MM.1S (cell line): ENCODE results near the gene PRKCA.

Experiments
- DNase-seq: peaks from one replicate; pipeline ENCODE4 v3.0.0-alpha.2; 2015
- H2AFZ ChIP-seq: fragments of 300-600 bp; sonication (generic); 2 replicates; pipeline ENCODE4 v1.6.0; 2016; ENCODE audit warnings: antibody characterized with exemption, low read length
- H3F3A ChIP-seq: fragments of 300-600 bp; sonication (generic); 2 replicates; pipeline ENCODE4 v1.6.1; 2016; ENCODE audit warnings: mild to moderate bottlenecking, antibody characterized with exemption, low read length, moderate library complexity, mixed read lengths; ENCODE audit not compliant: insufficient read depth
- H3K27ac ChIP-seq: fragments of 300-600 bp; sonication (generic); 2 replicates; pipeline ENCODE4 v1.5.1; 2016; ENCODE audit warnings: mild to moderate bottlenecking, low read length
- H3K27me3 ChIP-seq: fragments of 300-600 bp; sonication (generic); replicated peaks from 2 replicates; pipeline ENCODE4 v1.6.0; 2016; ENCODE audit warnings: low read length; ENCODE audit not compliant: insufficient read depth
- H3K36me3 ChIP-seq: fragments of 300-600 bp; sonication (generic); replicated peaks from 2 replicates; pipeline ENCODE4 v1.6.1; 2016; ENCODE audit warnings: mild to moderate bottlenecking, low read length, mixed read lengths; ENCODE audit not compliant: insufficient read depth
- H3K4me1 ChIP-seq: fragments of 300-600 bp; sonication (generic); 2 replicates; pipeline ENCODE4 v1.6.1; 2016; ENCODE audit warnings: low read length, mixed read lengths
- H3K4me2 ChIP-seq: fragments of 300-600 bp; sonication (generic); 2 replicates; pipeline ENCODE4 v1.6.0; 2016; ENCODE audit warnings: low read depth, low read length
- H3K4me3 ChIP-seq: fragments of 300-600 bp; sonication (generic); 2 replicates; pipeline ENCODE4 v1.5.1; 2016; ENCODE audit warnings: low read length, mixed read lengths
- H3K79me2 ChIP-seq: fragments of 300-600 bp; sonication (generic); 2 replicates; pipeline ENCODE4 v1.6.1; 2016; ENCODE audit warnings: mixed run types, low read length, mixed read lengths
- H3K9ac ChIP-seq: fragments of 300-600 bp; sonication (generic); 2 replicates; pipeline ENCODE4 v1.6.1; 2016; ENCODE audit warnings: low read length, mixed read lengths
- H3K9me2 ChIP-seq: fragments of 300-600 bp; sonication (generic); replicated peaks from 2 replicates; pipeline ENCODE4 v1.6.1; 2016; ENCODE audit warnings: mild to moderate bottlenecking, low read length, mixed read lengths; ENCODE audit not compliant: insufficient read depth
- H3K9me3 ChIP-seq: fragments of 300-600 bp; sonication (generic); replicated peaks from 2 replicates; pipeline ENCODE4 v1.6.1; 2016; ENCODE audit warnings: mild to moderate bottlenecking, low read length, mixed read lengths; ENCODE audit not compliant: insufficient read depth
- H4K20me1 ChIP-seq: fragments of 300-600 bp; sonication (generic); 2 replicates; pipeline ENCODE4 v1.6.1; 2016; ENCODE audit warnings: mild to moderate bottlenecking, low read length, moderate library complexity, mixed read lengths; ENCODE audit not compliant: insufficient read depth
- EZH2 ChIP-seq: fragments of 300-600 bp; sonication (generic); optimal IDR thresholded peaks from 2 replicates; pipeline ENCODE3; 2017; ENCODE audit warnings: low read depth, mild to moderate bottlenecking, antibody characterized with exemption, low read length, mixed read lengths
- EZH2phosphoT487 ChIP-seq: fragments of 300-600 bp; sonication (generic); IDR thresholded peaks from 2 replicates; pipeline ENCODE4 v1.6.1; 2018; ENCODE audit warnings: antibody characterized with exemption, low read length
- TF ChIP-seq, protein P1 (sequence below): fragments of 300-600 bp; sonication (generic); IDR thresholded peaks from 2 replicates; pipeline ENCODE4 v1.5.1; 2016; ENCODE audit warnings: antibody characterized with exemption, low read length, mixed read lengths

PRKCA gene

DNA sequence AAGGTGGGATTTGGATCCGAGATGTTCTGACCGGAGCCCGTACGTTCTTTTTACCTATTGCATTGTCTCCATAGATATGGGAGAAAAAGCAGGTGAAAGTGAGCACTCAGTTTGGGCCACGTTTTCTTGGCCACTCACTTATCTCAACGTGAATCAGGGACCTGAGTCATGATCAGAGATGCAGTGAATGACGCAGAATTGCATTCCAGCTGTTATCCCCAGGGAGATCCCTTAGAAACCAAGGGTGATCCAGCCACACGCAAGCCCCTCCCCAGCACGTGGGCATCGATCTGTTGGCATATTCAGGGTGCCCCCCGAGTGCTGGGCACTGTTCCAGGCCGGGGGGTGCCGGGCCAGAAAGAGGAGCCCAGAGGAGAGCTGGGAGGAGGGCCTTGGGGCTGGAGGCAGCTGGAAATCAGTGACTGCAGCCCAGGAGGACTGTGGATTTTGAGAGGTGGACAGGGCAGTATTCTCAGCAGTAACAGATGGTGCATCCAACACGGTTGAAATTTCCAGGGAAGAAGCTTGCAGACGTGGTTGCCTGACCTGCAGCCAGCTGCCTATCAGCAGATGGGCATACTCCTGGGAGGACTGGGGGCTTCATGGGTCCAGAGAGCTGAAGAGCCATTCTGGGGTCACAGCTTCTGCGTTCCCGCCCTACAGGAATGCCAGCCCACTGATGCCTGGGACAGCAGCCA, 445.3 kb downstream of the PRKCA start:
- Histone ChIP-seq H3K4me2 (no peak overlapping the region), H3F3A (no peaks in the 10 kb centered on the region), H3K79me2 (no peaks in the 10 kb centered on the region), H2AFZ (no peak overlapping the region), H3K4me3 (no peak overlapping the region), H3K9ac (no peak overlapping the region), H4K20me1 (no peaks in the 10 kb centered on the region), H3K27ac (no peak overlapping the region), H3K27me3 (no peaks in the 10 kb centered on the region), H3K9me2 (no peaks in the 10 kb centered on the region), H3K4me1 (no peaks in the 10 kb centered on the region), H3K36me3 (no peaks in the 10 kb centered on the region), H3K9me3 (no peaks in the 10 kb centered on the region)
- no peak for DNase-seq
- no peak for TF ChIP-seq EZH2
- no peak for TF ChIP-seq EZH2phosphoT487
- TF ChIP-seq, protein P1, sequence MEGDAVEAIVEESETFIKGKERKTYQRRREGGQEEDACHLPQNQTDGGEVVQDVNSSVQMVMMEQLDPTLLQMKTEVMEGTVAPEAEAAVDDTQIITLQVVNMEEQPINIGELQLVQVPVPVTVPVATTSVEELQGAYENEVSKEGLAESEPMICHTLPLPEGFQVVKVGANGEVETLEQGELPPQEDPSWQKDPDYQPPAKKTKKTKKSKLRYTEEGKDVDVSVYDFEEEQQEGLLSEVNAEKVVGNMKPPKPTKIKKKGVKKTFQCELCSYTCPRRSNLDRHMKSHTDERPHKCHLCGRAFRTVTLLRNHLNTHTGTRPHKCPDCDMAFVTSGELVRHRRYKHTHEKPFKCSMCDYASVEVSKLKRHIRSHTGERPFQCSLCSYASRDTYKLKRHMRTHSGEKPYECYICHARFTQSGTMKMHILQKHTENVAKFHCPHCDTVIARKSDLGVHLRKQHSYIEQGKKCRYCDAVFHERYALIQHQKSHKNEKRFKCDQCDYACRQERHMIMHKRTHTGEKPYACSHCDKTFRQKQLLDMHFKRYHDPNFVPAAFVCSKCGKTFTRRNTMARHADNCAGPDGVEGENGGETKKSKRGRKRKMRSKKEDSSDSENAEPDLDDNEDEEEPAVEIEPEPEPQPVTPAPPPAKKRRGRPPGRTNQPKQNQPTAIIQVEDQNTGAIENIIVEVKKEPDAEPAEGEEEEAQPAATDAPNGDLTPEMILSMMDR: no peak

DNA sequence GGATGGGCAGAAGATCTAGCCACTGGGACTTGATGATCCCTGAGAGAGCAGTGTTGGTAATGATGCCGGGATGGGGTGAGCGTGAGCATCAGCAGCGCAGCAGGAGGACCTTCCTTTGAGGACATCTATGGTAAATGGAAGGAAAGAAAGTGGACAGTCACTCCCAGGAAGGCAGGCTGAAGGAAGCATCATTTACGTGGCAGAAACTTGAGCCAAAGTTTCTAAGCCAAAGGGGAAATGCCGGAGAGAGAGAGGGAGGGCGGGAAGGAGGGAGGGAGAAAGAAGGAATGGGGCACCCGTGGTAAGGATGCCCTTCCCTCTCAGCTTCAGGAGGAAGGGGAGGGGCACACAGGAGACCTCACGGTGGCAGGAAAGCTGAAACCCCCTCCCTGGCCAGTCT, 446.2 kb downstream of the PRKCA start:
- TF ChIP-seq EZH2: no peak
- no peak for TF ChIP-seq EZH2phosphoT487
- TF ChIP-seq, protein P1: no peak
- Histone ChIP-seq H2AFZ (no peak overlapping the region), H3K4me3 (no peak overlapping the region), H4K20me1 (no peaks in the 10 kb centered on the region), H3K9ac (no peak overlapping the region), H3K36me3 (no peaks in the 10 kb centered on the region), H3K9me3 (no peaks in the 10 kb centered on the region), H3K4me2 (no peak overlapping the region), H3K4me1 (no peaks in the 10 kb centered on the region), H3K27me3 (no peaks in the 10 kb centered on the region), H3K9me2 (no peaks in the 10 kb centered on the region), H3K27ac (no peak overlapping the region), H3F3A (no peaks in the 10 kb centered on the region), H3K79me2 (no peaks in the 10 kb centered on the region)
- no peak for DNase-seq

DNA sequence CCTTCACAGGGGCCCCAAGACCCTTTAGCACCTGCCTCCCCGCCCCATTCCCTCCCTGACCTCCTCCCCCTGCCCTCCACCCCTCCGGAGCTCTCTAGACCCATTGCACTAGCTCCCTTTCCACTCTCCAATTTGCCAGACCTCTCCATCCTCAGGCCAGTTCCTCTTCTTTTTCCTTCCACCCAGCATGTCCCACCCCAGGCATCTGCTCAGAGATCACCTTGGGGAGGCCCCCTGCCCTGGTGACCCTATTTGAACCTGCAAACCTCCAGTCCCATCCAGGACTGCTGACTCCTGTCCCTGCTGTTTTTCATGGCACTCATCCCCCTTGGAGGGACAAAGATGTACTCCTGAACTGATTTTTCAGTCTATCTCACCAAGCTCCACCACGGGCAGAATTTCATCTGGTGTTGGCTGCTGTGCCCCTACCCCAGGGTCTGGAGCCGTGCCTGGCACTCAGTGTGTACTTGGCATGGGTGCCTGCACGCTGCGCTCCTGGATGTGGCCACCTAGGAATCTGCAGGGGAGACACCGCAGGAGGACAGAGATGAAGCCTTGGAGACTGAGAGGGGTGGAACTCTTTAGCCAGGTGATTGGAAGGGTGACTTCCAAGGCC, 446.9 kb downstream of the PRKCA start:
- no peak overlapping the region for H2AFZ ChIP-seq
- H3K9me2 ChIP-seq: no peaks in the 10 kb centered on the region
- H3K4me3 ChIP-seq: no peak overlapping the region
- no peak overlapping the region for H3K9ac ChIP-seq
- no peak overlapping the region for H3K4me2 ChIP-seq
- H3K27me3 ChIP-seq: no peaks in the 10 kb centered on the region
- TF ChIP-seq EZH2phosphoT487: no peak
- TF ChIP-seq EZH2: no peak
- TF ChIP-seq, protein P1: no peak
- H3K27ac ChIP-seq: no peak overlapping the region
- H4K20me1 ChIP-seq: no peaks in the 10 kb centered on the region
- no peaks in the 10 kb centered on the region for H3K79me2 ChIP-seq
- H3F3A ChIP-seq: no peaks in the 10 kb centered on the region
- H3K36me3 ChIP-seq: no peaks in the 10 kb centered on the region
- no peaks in the 10 kb centered on the region for H3K9me3 ChIP-seq
- DNase-seq: no peak
- no peaks in the 10 kb centered on the region for H3K4me1 ChIP-seq
